SK-N-SH (cell line): ENCODE data around the gene PXMP4. TPM values are rescaled to one million over a fixed set of nuclear protein-coding genes. Genes with fewer than 3 reads are reported as not detected.

Source experiments
- CTCF ChIA-PET: fragments of 300-600, 350-600 bp; formaldehyde crosslinking; extraction: SDS; loops from one replicate; lab custom pipeline; 2021; lab: Yijun Ruan, JAX
- POLR2A ChIA-PET: fragments of 350-600 bp; sonication (Branson Sonifier 250); formaldehyde crosslinking; extraction: SDS; loops from one replicate; lab custom pipeline; 2020; ENCODE audit warnings: antibody characterized with exemption, inconsistent platforms; lab: Yijun Ruan, JAX
- DNase-seq: peaks from one replicate; pipeline ENCODE4 v3.0.0; 2012
- H2AFZ ChIP-seq: fragments of 200-600 bp; sonication (generic); 2 replicates; pipeline ENCODE4 v1.8.1; 2016; ENCODE audit warnings: antibody characterized with exemption, mild to moderate bottlenecking, low read depth
- H3F3A ChIP-seq: fragments of 200-600 bp; sonication (generic); replicated peaks from 2 replicates; pipeline ENCODE3; 2016; ENCODE audit warnings: antibody characterized with exemption, mild to moderate bottlenecking; ENCODE audit not compliant: insufficient read depth
- H3K27ac ChIP-seq, 2 experiments: fragments of 200-500 bp in 1 of 2; fragments of 200-600 bp in 1 of 2; sonication (Bioruptor generic) in 1 of 2; sonication (generic), shearing (Covaris generic) in 1 of 2; 2 replicates each; pipeline versions ENCODE4 v1.5.1 to v1.6.1; 2014 to 2016; ENCODE audit warnings: low read depth in 2 of 2, inconsistent platforms in 1 of 2, low read length in 1 of 2, mild to moderate bottlenecking in 1 of 2, mixed read lengths in 1 of 2
- H3K27me3 ChIP-seq: fragments of 200-600 bp; sonication (generic), shearing (Covaris generic); 2 replicates; pipeline ENCODE4 v1.6.1; 2016; ENCODE audit warnings: mixed run types; ENCODE audit not compliant: insufficient read depth
- H3K36me3 ChIP-seq, 2 experiments: fragments of 200-500 bp in 1 of 2; fragments of 200-600 bp in 1 of 2; sonication (Bioruptor generic) in 1 of 2; sonication (generic) in 1 of 2; replicated peaks in 1 of 2; 2 replicates each; pipeline versions ENCODE3 to v1.5.1; 2014 to 2016; ENCODE audit warnings: low read length in 1 of 2, mild to moderate bottlenecking in 1 of 2; ENCODE audit not compliant: insufficient read depth in 2 of 2, control insufficient read depth in 1 of 2
- H3K4me1 ChIP-seq, 2 experiments: fragments of 200-500 bp in 1 of 2; fragments of 200-600 bp in 1 of 2; sonication (Bioruptor generic) in 1 of 2; sonication (generic), shearing (Covaris generic) in 1 of 2; 2 replicates each; pipeline versions ENCODE4 v1.5.1 to v1.6.1; 2014 to 2016; ENCODE audit warnings: low read depth in 1 of 2, low read length in 1 of 2, mixed run types in 1 of 2; ENCODE audit not compliant: insufficient read depth in 2 of 2, control insufficient read depth in 1 of 2
- H3K4me2 ChIP-seq: fragments of 200-600 bp; sonication (generic), shearing (Covaris generic); 2 replicates; pipeline ENCODE4 v1.6.1; 2017; ENCODE audit warnings: mixed run types
- H3K4me3 ChIP-seq, 2 experiments: fragments of 200-500 bp in 1 of 2; fragments of 200-600 bp in 1 of 2; sonication (Bioruptor generic) in 1 of 2; sonication (generic), shearing (Covaris generic) in 1 of 2; 2 replicates each; pipeline versions ENCODE4 v1.5.1 to v1.8.1; 2014 to 2016; ENCODE audit warnings: low read depth in 2 of 2, inconsistent platforms in 1 of 2, low read length in 1 of 2, mild to moderate bottlenecking in 1 of 2, mixed read lengths in 1 of 2, moderate library complexity in 1 of 2
- H3K79me2 ChIP-seq: fragments of 200-600 bp; sonication (generic); 2 replicates; pipeline ENCODE4 v1.8.1; 2017; ENCODE audit warnings: mild to moderate bottlenecking; ENCODE audit not compliant: insufficient read depth
- H3K9ac ChIP-seq: fragments of 200-600 bp; sonication (generic); 2 replicates; pipeline ENCODE4 v1.6.1; 2017; ENCODE audit warnings: mixed run types
- H3K9me2 ChIP-seq: fragments of 200-600 bp; sonication (generic); 2 replicates; pipeline ENCODE4 v1.6.1; 2017; ENCODE audit warnings: mixed run types
- H3K9me3 ChIP-seq: fragments of 200-600 bp; sonication (generic); 2 replicates; pipeline ENCODE4 v1.6.1; 2017; ENCODE audit warnings: mixed run types, mild to moderate bottlenecking, moderate library complexity
- H4K20me1 ChIP-seq: fragments of 200-600 bp; sonication (generic); 2 replicates; pipeline ENCODE4 v1.6.1; 2017; ENCODE audit warnings: mild to moderate bottlenecking, mixed run types; ENCODE audit not compliant: insufficient read depth
- ELF1 ChIP-seq: IDR thresholded peaks from 2 replicates; pipeline ENCODE4 v1.4.0; 2012
- EZH2phosphoT487 ChIP-seq: fragments of 200-600 bp; sonication (generic); IDR thresholded peaks from 2 replicates; pipeline ENCODE4 v1.6.1; 2017; ENCODE audit warnings: low read depth, mixed run types, mild to moderate bottlenecking, antibody characterized with exemption, moderate library complexity, borderline replicate concordance
- FOSL2 ChIP-seq: IDR thresholded peaks from 2 replicates; pipeline ENCODE4 v1.4.0; 2012; ENCODE audit warnings: low read depth, mild to moderate bottlenecking, moderate library complexity, borderline replicate concordance
- FOXJ3 ChIP-seq: sonication (generic); formaldehyde crosslinking; IDR thresholded peaks from 2 replicates; pipeline ENCODE4 v1.5.1; 2020; ENCODE audit warnings: mild to moderate bottlenecking, missing genetic modification reagents
- FOXM1 ChIP-seq: IDR thresholded peaks from 2 replicates; pipeline ENCODE4 v1.4.0; 2012; ENCODE audit warnings: low read depth, mild to moderate bottlenecking
- GABPA ChIP-seq: IDR thresholded peaks from 2 replicates; pipeline ENCODE4 v1.4.0; 2012; ENCODE audit warnings: low read depth, mild to moderate bottlenecking
- JUND ChIP-seq: IDR thresholded peaks from 2 replicates; pipeline ENCODE4 v1.4.0; 2012
- MEF2A ChIP-seq: IDR thresholded peaks from 2 replicates; pipeline ENCODE4 v1.4.0; 2012; ENCODE audit warnings: low read depth, borderline replicate concordance
- NFIC ChIP-seq: IDR thresholded peaks from 2 replicates; pipeline ENCODE4 v1.4.0; 2012; ENCODE audit warnings: borderline replicate concordance
- NRF1 ChIP-seq: IDR thresholded peaks from 2 replicates; pipeline ENCODE4 v1.6.1; 2012; ENCODE audit warnings: low read depth, mild to moderate bottlenecking, low read length
- POLR2AphosphoS5 ChIP-seq: IDR thresholded peaks from 2 replicates; pipeline ENCODE4 v1.6.1; 2012; ENCODE audit warnings: low read depth, low read length
- RAD21 ChIP-seq: IDR thresholded peaks from 2 replicates; pipeline ENCODE4 v1.6.1; 2012; ENCODE audit warnings: mild to moderate bottlenecking, low read length
- TAF1 ChIP-seq: IDR thresholded peaks from 2 replicates; pipeline ENCODE4 v1.6.1; 2012; ENCODE audit warnings: low read depth, mild to moderate bottlenecking, low read length, moderate library complexity, borderline replicate concordance
- YY1 ChIP-seq: IDR thresholded peaks from 2 replicates; pipeline ENCODE4 v1.4.0; 2012; ENCODE audit warnings: low read depth, mild to moderate bottlenecking
- WGBS: methylation state at CpG from one replicate; pipeline ENCODE4 v1.1.6; 2017; ENCODE audit warnings: low lambda C conversion rate; 5-methylcytosine and 5-hydroxymethylcytosine counted together
- polyA plus RNA-seq, 3 experiments: library from polyadenylated mRNA; depleted of rRNA; stranded (reverse); fragments of >200 nt; gene quantifications; 2 replicates each; pipeline ENCODE4 v1.2.3, GENCODE V29; 2012
- TF ChIP-seq, protein P1 (sequence below): fragments of 200-600 bp; sonication (generic); IDR thresholded peaks from 2 replicates; pipeline ENCODE4 v1.6.1; 2017; ENCODE audit warnings: antibody characterized with exemption, mild to moderate bottlenecking, moderate library complexity
- TF ChIP-seq, protein P2 (sequence below): IDR thresholded peaks from 2 replicates; pipeline ENCODE4 v1.4.0; 2012; ENCODE audit warnings: low read depth, borderline replicate concordance
- TF ChIP-seq, protein P3 (sequence below): IDR thresholded peaks from 2 replicates; pipeline ENCODE4; 2012
- TF ChIP-seq, protein P4 (sequence below): fragments of 150-350 bp; IDR thresholded peaks from 2 replicates; pipeline ENCODE4 v1.6.1; 2017; ENCODE audit warnings: antibody characterized with exemption, low read length, low read depth, borderline replicate concordance
- TF ChIP-seq, protein P5 (sequence below): IDR thresholded peaks from 2 replicates; pipeline ENCODE4 v1.6.1; 2012; ENCODE audit warnings: mild to moderate bottlenecking, low read depth, low read length, moderate library complexity

The PXMP4 gene
- polyA plus RNA-seq, 1 of the 3 experiments (the other 2 are of a cell fraction): 5.6 TPM

DNA sequence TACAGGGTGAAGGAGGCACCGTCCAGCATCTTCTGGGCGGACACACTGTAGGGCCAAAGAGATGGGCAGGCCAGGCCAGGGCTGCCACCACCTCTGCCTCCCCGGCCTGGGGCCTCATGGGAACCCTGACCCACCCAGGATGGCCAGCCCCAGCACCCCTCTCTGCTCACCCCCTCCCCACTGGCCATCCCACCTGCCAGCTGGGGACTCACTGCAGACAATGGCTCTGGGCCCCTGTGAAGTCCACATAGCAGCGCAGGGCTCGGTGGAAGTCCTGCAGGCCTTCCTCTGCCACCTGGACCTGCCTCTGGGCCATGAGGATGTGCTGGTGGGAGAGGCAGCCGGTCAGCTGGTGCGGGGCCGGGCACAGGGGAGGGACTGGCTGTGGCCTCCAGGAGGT, 61.6 kb downstream of the PXMP4 start (continued):
- TF ChIP-seq FOSL2: no peak

DNA sequence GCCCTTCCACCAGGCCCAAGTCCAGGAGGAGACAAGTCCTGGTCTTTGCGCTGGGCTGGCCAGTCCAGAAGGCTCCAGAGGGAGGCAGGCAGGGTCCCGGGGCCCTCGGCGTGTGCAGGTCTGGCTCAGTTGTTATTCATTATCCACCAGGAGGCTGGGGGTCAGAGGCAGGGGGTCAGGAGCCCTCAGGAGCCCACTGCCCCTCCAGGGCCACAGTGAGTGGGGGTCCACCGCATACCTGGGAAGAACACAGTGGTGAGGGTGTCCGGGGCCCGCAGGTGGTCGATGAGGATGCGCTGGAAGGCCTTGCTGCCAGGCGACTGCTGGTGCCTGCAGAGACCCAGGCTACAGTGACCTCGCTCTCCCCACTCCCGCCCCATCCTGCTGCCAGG, 62.4 kb downstream of the PXMP4 start:
- H3K9me2 ChIP-seq: no peaks in the 10 kb centered on the region
- H3K9ac ChIP-seq: no peak overlapping the region
- H3K27ac ChIP-seq: no peak overlapping the region
- H4K20me1 ChIP-seq: no peaks in the 10 kb centered on the region
- H3K27me3 ChIP-seq: no peaks in the 10 kb centered on the region
- H3K79me2 ChIP-seq: no peaks in the 10 kb centered on the region
- WGBS: 85% methylated on average over 5 of the region's 12 CpGs
- peak; percentile 19 for DNase-seq
- no peak overlapping the region for H3K4me2 ChIP-seq
- peaks cover 0 to 7% of the 10 kb centered on the region in 2 experiments for H3K36me3 ChIP-seq
- TF ChIP-seq MEF2A (no peak), NRF1 (no peak), ELF1 (no peak), FOXJ3 (no peak), NFIC (no peak), POLR2AphosphoS5 (no peak), YY1 (no peak), EZH2phosphoT487 (no peak), FOSL2 (no peak), TAF1 (no peak), JUND (no peak), GABPA (no peak), FOXM1 (no peak), RAD21 (no peak)
- TF ChIP-seq, protein P1, sequence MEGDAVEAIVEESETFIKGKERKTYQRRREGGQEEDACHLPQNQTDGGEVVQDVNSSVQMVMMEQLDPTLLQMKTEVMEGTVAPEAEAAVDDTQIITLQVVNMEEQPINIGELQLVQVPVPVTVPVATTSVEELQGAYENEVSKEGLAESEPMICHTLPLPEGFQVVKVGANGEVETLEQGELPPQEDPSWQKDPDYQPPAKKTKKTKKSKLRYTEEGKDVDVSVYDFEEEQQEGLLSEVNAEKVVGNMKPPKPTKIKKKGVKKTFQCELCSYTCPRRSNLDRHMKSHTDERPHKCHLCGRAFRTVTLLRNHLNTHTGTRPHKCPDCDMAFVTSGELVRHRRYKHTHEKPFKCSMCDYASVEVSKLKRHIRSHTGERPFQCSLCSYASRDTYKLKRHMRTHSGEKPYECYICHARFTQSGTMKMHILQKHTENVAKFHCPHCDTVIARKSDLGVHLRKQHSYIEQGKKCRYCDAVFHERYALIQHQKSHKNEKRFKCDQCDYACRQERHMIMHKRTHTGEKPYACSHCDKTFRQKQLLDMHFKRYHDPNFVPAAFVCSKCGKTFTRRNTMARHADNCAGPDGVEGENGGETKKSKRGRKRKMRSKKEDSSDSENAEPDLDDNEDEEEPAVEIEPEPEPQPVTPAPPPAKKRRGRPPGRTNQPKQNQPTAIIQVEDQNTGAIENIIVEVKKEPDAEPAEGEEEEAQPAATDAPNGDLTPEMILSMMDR: no peak
- TF ChIP-seq, protein P2, sequence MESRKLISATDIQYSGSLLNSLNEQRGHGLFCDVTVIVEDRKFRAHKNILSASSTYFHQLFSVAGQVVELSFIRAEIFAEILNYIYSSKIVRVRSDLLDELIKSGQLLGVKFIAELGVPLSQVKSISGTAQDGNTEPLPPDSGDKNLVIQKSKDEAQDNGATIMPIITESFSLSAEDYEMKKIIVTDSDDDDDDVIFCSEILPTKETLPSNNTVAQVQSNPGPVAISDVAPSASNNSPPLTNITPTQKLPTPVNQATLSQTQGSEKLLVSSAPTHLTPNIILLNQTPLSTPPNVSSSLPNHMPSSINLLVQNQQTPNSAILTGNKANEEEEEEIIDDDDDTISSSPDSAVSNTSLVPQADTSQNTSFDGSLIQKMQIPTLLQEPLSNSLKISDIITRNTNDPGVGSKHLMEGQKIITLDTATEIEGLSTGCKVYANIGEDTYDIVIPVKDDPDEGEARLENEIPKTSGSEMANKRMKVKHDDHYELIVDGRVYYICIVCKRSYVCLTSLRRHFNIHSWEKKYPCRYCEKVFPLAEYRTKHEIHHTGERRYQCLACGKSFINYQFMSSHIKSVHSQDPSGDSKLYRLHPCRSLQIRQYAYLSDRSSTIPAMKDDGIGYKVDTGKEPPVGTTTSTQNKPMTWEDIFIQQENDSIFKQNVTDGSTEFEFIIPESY: no peak
- TF ChIP-seq, protein P3, sequence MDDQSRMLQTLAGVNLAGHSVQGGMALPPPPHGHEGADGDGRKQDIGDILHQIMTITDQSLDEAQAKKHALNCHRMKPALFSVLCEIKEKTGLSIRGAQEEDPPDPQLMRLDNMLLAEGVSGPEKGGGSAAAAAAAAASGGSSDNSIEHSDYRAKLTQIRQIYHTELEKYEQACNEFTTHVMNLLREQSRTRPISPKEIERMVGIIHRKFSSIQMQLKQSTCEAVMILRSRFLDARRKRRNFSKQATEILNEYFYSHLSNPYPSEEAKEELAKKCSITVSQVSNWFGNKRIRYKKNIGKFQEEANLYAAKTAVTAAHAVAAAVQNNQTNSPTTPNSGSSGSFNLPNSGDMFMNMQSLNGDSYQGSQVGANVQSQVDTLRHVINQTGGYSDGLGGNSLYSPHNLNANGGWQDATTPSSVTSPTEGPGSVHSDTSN: no peak
- TF ChIP-seq, protein P4, sequence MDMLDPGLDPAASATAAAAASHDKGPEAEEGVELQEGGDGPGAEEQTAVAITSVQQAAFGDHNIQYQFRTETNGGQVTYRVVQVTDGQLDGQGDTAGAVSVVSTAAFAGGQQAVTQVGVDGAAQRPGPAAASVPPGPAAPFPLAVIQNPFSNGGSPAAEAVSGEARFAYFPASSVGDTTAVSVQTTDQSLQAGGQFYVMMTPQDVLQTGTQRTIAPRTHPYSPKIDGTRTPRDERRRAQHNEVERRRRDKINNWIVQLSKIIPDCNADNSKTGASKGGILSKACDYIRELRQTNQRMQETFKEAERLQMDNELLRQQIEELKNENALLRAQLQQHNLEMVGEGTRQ: no peak
- TF ChIP-seq, protein P5, sequence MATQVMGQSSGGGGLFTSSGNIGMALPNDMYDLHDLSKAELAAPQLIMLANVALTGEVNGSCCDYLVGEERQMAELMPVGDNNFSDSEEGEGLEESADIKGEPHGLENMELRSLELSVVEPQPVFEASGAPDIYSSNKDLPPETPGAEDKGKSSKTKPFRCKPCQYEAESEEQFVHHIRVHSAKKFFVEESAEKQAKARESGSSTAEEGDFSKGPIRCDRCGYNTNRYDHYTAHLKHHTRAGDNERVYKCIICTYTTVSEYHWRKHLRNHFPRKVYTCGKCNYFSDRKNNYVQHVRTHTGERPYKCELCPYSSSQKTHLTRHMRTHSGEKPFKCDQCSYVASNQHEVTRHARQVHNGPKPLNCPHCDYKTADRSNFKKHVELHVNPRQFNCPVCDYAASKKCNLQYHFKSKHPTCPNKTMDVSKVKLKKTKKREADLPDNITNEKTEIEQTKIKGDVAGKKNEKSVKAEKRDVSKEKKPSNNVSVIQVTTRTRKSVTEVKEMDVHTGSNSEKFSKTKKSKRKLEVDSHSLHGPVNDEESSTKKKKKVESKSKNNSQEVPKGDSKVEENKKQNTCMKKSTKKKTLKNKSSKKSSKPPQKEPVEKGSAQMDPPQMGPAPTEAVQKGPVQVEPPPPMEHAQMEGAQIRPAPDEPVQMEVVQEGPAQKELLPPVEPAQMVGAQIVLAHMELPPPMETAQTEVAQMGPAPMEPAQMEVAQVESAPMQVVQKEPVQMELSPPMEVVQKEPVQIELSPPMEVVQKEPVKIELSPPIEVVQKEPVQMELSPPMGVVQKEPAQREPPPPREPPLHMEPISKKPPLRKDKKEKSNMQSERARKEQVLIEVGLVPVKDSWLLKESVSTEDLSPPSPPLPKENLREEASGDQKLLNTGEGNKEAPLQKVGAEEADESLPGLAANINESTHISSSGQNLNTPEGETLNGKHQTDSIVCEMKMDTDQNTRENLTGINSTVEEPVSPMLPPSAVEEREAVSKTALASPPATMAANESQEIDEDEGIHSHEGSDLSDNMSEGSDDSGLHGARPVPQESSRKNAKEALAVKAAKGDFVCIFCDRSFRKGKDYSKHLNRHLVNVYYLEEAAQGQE: no peak
- no peak overlapping the region for H2AFZ ChIP-seq
- ChIA-PET CTCF (interaction anchor here (7.9 kb wide), 1 partner anchor 200 kb away, joined by 67 read pairs; no protein-coding TSS in a partner anchor), POLR2A (no interaction called here)
- H3K9me3 ChIP-seq: no peaks in the 10 kb centered on the region
- H3K4me1 ChIP-seq: peaks cover 0 to 11% of the 10 kb centered on the region in 2 experiments; a peak in 1 of 4 replicates
- H3K4me3 ChIP-seq: no peak overlapping the region
- peaks cover 7% of the 10 kb centered on the region for H3F3A ChIP-seq
